Breast epithelium (tissue), 3 donors: ENCODE results near the gene COL23A1.

Experiments used
- POLR2A ChIP-seq: fragments of 450-650 bp; IDR thresholded peaks from one replicate; pipeline ENCODE4 v1.6.1; 2016; ENCODE audit warnings: antibody characterized with exemption, mild to moderate bottlenecking, moderate library complexity
- TF ChIP-seq, protein P1 (sequence below), 3 donors: fragments of 450-650 bp; IDR thresholded peaks; one replicate each; pipeline ENCODE4 v1.5.1; 2016 to 2017; ENCODE audit warnings: antibody characterized with exemption in 3 of 3, mild to moderate bottlenecking in 3 of 3, moderate library complexity in 3 of 3

GRCh38 chr5:178194026-178194425, 396.2 kb downstream of the COL23A1 start:
- TF ChIP-seq, protein P1, sequence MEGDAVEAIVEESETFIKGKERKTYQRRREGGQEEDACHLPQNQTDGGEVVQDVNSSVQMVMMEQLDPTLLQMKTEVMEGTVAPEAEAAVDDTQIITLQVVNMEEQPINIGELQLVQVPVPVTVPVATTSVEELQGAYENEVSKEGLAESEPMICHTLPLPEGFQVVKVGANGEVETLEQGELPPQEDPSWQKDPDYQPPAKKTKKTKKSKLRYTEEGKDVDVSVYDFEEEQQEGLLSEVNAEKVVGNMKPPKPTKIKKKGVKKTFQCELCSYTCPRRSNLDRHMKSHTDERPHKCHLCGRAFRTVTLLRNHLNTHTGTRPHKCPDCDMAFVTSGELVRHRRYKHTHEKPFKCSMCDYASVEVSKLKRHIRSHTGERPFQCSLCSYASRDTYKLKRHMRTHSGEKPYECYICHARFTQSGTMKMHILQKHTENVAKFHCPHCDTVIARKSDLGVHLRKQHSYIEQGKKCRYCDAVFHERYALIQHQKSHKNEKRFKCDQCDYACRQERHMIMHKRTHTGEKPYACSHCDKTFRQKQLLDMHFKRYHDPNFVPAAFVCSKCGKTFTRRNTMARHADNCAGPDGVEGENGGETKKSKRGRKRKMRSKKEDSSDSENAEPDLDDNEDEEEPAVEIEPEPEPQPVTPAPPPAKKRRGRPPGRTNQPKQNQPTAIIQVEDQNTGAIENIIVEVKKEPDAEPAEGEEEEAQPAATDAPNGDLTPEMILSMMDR (IDR thresholded peaks at IDR 0.05): no peak
- TF ChIP-seq POLR2A: no peak
